Endothelial cell (in vitro differentiated cells): Measurements from ENCODE around the gene CAP2. TPM values are rescaled to one million over a fixed set of nuclear protein-coding genes. Genes with fewer than 3 reads are reported as not detected.
"Not testable (repeated sequence)": the region's sequence is repeated elsewhere in the genome, so short reads cannot be mapped to it uniquely, and the experiment has no call there.

ENCODE experiments used
- DNase-seq: peaks from one replicate; pipeline ENCODE4 v3.0.0; 2021; ENCODE audit warnings: low spot score
- H3K27ac Mint-ChIP-seq: one replicate; pipeline ENCODE4 v1.8.0; 2021; ENCODE audit warnings: mixed read lengths, inconsistent platforms; ENCODE audit not compliant: unreplicated experiment
- H3K27me3 Mint-ChIP-seq: one replicate; pipeline ENCODE4 v1.8.0; 2021; ENCODE audit warnings: mild to moderate bottlenecking, moderate library complexity, mixed read lengths, inconsistent platforms; ENCODE audit not compliant: unreplicated experiment
- H3K36me3 Mint-ChIP-seq: one replicate; pipeline ENCODE4 v1.8.0; 2021; ENCODE audit warnings: mild to moderate bottlenecking, low read depth, mixed read lengths, inconsistent platforms; ENCODE audit not compliant: unreplicated experiment
- H3K4me1 Mint-ChIP-seq: one replicate; pipeline ENCODE4 v1.8.0; 2021; ENCODE audit warnings: mild to moderate bottlenecking, mixed read lengths, inconsistent platforms; ENCODE audit not compliant: unreplicated experiment
- H3K4me3 Mint-ChIP-seq: one replicate; pipeline ENCODE4 v1.8.0; 2021; ENCODE audit warnings: mild to moderate bottlenecking, mixed read lengths, inconsistent platforms; ENCODE audit not compliant: unreplicated experiment
- H3K9me3 Mint-ChIP-seq: one replicate; pipeline ENCODE4 v1.8.0; 2021; ENCODE audit warnings: mixed read lengths, inconsistent platforms; ENCODE audit not compliant: unreplicated experiment
- CTCF ChIP-seq: fragments of 200-600 bp; sonication (generic); IDR thresholded peaks from one replicate; pipeline ENCODE4 v1.5.0; 2021; ENCODE audit warnings: antibody characterized with exemption; ENCODE audit not compliant: unreplicated experiment
- total RNA-seq: library from RNA; stranded (reverse); fragmentation: NEBNext Ultra II Directional; extraction: Animal tissue kit (Norgen Biotek cat#: 25700); gene quantifications from one replicate; pipeline ENCODE4 v1.2.1, GENCODE V29; 2021; ENCODE audit not compliant: unreplicated experiment

Gene CAP2
- total RNA-seq, 1 donor from 2014 or later: 4.4 TPM

DNA sequence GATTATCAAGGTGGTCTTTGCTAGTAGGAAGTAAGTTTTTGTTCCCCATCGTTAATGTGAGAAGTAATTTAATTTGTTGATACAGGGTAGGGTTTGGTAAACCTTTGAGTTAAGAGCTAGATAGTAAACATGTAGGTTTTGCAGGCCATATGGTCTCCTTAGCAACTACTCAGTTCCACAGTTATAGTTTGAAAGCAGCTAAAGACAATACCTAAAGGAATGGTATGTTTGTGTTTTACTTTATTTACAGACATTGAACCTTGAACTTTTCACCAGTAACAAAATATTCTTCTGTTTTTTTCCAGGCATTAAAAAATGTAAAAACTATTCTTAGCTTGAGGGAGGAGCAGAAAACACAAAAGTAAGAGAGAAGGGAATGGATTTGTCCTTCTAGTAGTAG, 1.7 kb downstream of the CAP2 start:
- Mint-ChIP-seq H3K27ac (no peak overlapping the region), H3K4me3 (no peak overlapping the region), H3K27me3 (peaks cover 4% of the 10 kb centered on the region), H3K36me3 (no peaks in the 10 kb centered on the region), H3K4me1 (no peaks in the 10 kb centered on the region), H3K9me3 (no peaks in the 10 kb centered on the region)
- no peak for DNase-seq
- TF ChIP-seq CTCF: no peak

DNA sequence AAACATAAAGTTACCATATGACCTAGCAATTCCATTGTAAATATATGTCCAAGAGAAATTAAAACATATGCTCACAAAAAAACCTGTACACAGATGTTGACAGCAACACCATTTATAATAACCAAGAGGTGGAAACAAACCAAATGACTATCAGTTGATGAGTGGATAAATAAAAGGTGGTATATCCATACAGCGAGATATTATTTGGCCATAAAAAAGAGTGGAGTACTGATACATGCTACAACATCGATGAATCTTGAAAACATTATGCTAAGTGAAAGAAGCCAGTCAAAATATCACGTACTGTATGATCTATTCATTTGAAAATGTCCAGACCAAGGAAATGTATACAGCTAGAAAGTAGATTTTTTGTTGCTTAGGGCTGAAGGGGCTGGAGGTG, 2.9 kb downstream of the CAP2 start:
- Mint-ChIP-seq H3K27ac (no peak overlapping the region), H3K9me3 (no peaks in the 10 kb centered on the region), H3K36me3 (no peaks in the 10 kb centered on the region), H3K4me3 (no peak overlapping the region), H3K4me1 (no peaks in the 10 kb centered on the region), H3K27me3 (peaks cover 4% of the 10 kb centered on the region)
- TF ChIP-seq CTCF: no peak
- no peak for DNase-seq

- Mint-ChIP-seq H3K4me1 (no peaks in the 10 kb centered on the region), H3K27ac (no peak overlapping the region), H3K36me3 (no peaks in the 10 kb centered on the region), H3K9me3 (no peaks in the 10 kb centered on the region), H3K4me3 (no peak overlapping the region), H3K27me3 (peaks cover 4% of the 10 kb centered on the region)
- TF ChIP-seq CTCF: no peak
- no peak for DNase-seq
Observed at GRCh38 chr6:17397764-17398194, 4.4 kb downstream of the CAP2 start.

GRCh38 chr6:17405181-17405943, 12.0 kb downstream of the CAP2 start:
- H3K4me1 Mint-ChIP-seq, H3K9me3 Mint-ChIP-seq, H3K27me3 Mint-ChIP-seq, DNase-seq, H3K36me3 Mint-ChIP-seq, H3K4me3 Mint-ChIP-seq, H3K27ac Mint-ChIP-seq: not testable (repeated sequence)

DNA sequence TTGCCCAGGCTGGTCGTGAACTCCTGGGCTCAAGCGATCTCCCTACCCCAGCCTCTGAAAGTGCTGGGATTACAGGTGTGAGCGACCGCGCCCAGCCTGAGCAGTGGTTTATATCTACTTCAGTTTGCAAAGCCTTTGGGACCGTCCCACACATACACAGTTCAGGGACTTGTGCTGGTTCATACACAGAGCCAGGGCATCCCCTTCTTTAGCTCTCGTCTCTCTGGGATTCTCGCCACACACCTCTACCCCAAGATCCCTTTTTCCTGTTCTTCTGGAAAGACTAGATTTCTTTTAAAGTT, 12.5 kb downstream of the CAP2 start:
- DNase-seq: no peak
- Mint-ChIP-seq H3K36me3 (peaks cover 5% of the 10 kb centered on the region), H3K9me3 (peaks cover 4% of the 10 kb centered on the region), H3K4me3 (no peak overlapping the region), H3K27me3 (peaks cover 10% of the 10 kb centered on the region), H3K4me1 (no peaks in the 10 kb centered on the region), H3K27ac (no peak overlapping the region)
- no peak for TF ChIP-seq CTCF
